Measurements from ENCODE around the gene DHRS11. TPM values are rescaled to one million over a fixed set of nuclear protein-coding genes. Genes with fewer than 3 reads are reported as not detected.

The DHRS11 gene
- total and polyA plus RNA-seq, 2 of the 8 experiments (the other 6 are each of a cell fraction or from before 2014, with no cell fraction given) = 29.5 to 63.3 TPM

GRCh38 chr17:36632916-36633771 lies 41.5 kb downstream of the DHRS11 start:
- Histone ChIP-seq H3K56ac (replicated peaks; ENCODE audit: insufficient read length, low read depth, low read length) (no peak overlapping the region), H3K27ac (ENCODE audit: low read depth, low read length) (no peak overlapping the region), H2AK5ac (ENCODE audit: low read depth, low read length) (no peak overlapping the region), H3K9ac (replicated peaks in 1 of 4; ENCODE audit: extremely low read depth in 1 of 4, low read depth in 3 of 4, low read length in 3 of 4) (no peak overlapping the region), H3K18ac (ENCODE audit: extremely low read depth, low read length) (peak overlapping the region; percentile 41; the same call in 1 of the 2 replicates), H4K91ac (replicated peaks; ENCODE audit: insufficient read length, low read length) (no peak overlapping the region), H2BK20ac (ENCODE audit: low read length) (0 out of 2 replicates have a peak overlapping the region, but pooled peaks have one; percentile 76), H3K79me1 (ENCODE audit: low read depth, low read length) (no peaks in the 10 kb centered on the region), H3K9me3 (ENCODE audit: insufficient read depth in 2 of 2, low read depth in 1 of 2, low read length in 1 of 2) (no peaks in the 10 kb centered on the region), H3K4me1 (replicated peaks in 1 of 4; ENCODE audit: control insufficient read depth in 3 of 4, insufficient read depth in 4 of 4, low read length in 3 of 4) (peaks cover 2 to 22% (median 8%) of the 10 kb centered on the region in 4 experiments; a peak in 6 of 7 replicates), H3K27me3 (replicated peaks in 1 of 4; ENCODE audit: control insufficient read depth in 3 of 4, extremely low read depth in 1 of 4, insufficient read depth in 3 of 4, low read length in 3 of 4) (no peaks in the 10 kb centered on the region; a peak in 3 of 7 replicates), H3K23ac (ENCODE audit: insufficient read length) (no peak overlapping the region), H3K4me3 (ENCODE audit: extremely low read depth in 1 of 4, insufficient read depth in 2 of 4, low read depth in 3 of 4, low read length in 4 of 4) (peak overlapping the region in 3 of 4 experiments; percentile 21 to 51 (median 32); a peak in 5 of 8 replicates), H2AFZ (ENCODE audit: low read length) (no peak overlapping the region), H2BK15ac (ENCODE audit: low read length) (peak overlapping the region; percentile 36; the same call in 1 of the 2 replicates), H4K20me1 (replicated peaks in 1 of 2; ENCODE audit: control insufficient read depth in 1 of 2, insufficient read depth in 2 of 2, low read length in 2 of 2) (peaks cover 0 to 2% of the 10 kb centered on the region in 2 experiments), H4K8ac (ENCODE audit: extremely low read depth, insufficient read depth, low read length) (no peak overlapping the region), H3K79me2 (ENCODE audit: control insufficient read depth in 1 of 2, insufficient read depth in 2 of 2, low read length in 2 of 2) (no peaks in the 10 kb centered on the region), H3K23me2 (ENCODE audit: low read depth, low read length) (no peaks in the 10 kb centered on the region; the same call in 1 of the 2 replicates), H3K4ac (replicated peaks; ENCODE audit: insufficient read length, low read depth, low read length) (no peak overlapping the region), H3K36me3 (ENCODE audit: control insufficient read depth in 2 of 4, insufficient read depth in 4 of 4, low read length in 3 of 4) (no peaks in the 10 kb centered on the region), H4K5ac (ENCODE audit: insufficient read length, low read depth, low read length) (no peak overlapping the region), H3K14ac (ENCODE audit: insufficient read length) (no peak overlapping the region), H2BK12ac (ENCODE audit: low read depth, low read length) (peak overlapping the region; percentile 86; the same call in 1 of the 2 replicates), H3K4me2 (ENCODE audit: insufficient read depth in 1 of 2, low read depth in 2 of 2, low read length in 2 of 2) (peak overlapping the region; percentile 67 to 69), H2BK5ac (ENCODE audit: low read depth, low read length) (peak overlapping the region; percentile 49; the same call in 1 of the 2 replicates), H2BK120ac (replicated peaks; ENCODE audit: low read depth, low read length) (no peak overlapping the region)
- 17% methylated on average over 18 of the region's 18 CpGs; no CpG with 5 or more reads in 1 of the 2 experiments for whole genome bisulfite sequencing, 2 experiments (ENCODE audit: extremely low coverage in 1 of 2, insufficient coverage in 1 of 2, insufficient read length in 1 of 2, insufficient replicate concordance in 2 of 2, low coverage in 1 of 2, low lambda C conversion rate in 2 of 2, missing lambda C conversion rate in 1 of 2)
- DNase-seq (ENCODE audit: low read depth in 1 of 2, low spot score in 2 of 2) (no peak), FAIRE-seq (no peak)
- CTCF ChIA-PET (ENCODE audit: partially characterized antibody) = interaction anchor here (0.7 to 9.5 kb wide), 10 partner anchors 10 to 413 kb away, joined by 3 to 86 read pairs (median 4); partner anchors contain the start of gene MRM1
- POLR2A ChIA-PET (ENCODE audit: partially characterized antibody) = interaction anchor here (0.6 to 1.3 kb wide), 2 partner anchors 10 to 1753 kb away, joined by 3 read pairs; no protein-coding TSS in a partner anchor
- TF ChIP-seq NRF1 (IDR thresholded peaks at IDR 0.05; ENCODE audit: low read depth, low read length) (no peak), SP1 (IDR thresholded peaks at IDR 0.05; ENCODE audit: low read depth, low read length) (0 out of 2 replicates have a peak, but pooled peaks have one; percentile 19), SP4 (IDR thresholded peaks at IDR 0.05; ENCODE audit: low read length) (no peak), ASH2L (IDR thresholded peaks at IDR 0.05; ENCODE audit: low read length) (peak; percentile 43), CHD1 (IDR thresholded peaks at IDR 0.05; ENCODE audit: low read depth, low read length) (no peak), SP2 (IDR thresholded peaks at IDR 0.05; ENCODE audit: low read length) (no peak), POU5F1 (IDR thresholded peaks at IDR 0.05; ENCODE audit: low read depth, low read length) (no peak), RFX5 (IDR thresholded peaks at IDR 0.05; ENCODE audit: borderline replicate concordance, low read depth, low read length) (no peak), EGR1 (IDR thresholded peaks at IDR 0.05; ENCODE audit: borderline replicate concordance, low read depth, low read length) (0 out of 2 replicates have a peak, but pooled peaks have one; percentile 38), TEAD4 (IDR thresholded peaks at IDR 0.05; ENCODE audit: low read depth, low read length) (peak; percentile 69; the same call in 1 of the 2 replicates), SIX5 (IDR thresholded peaks at IDR 0.05; ENCODE audit: low read depth, low read length) (no peak), SRF (IDR thresholded peaks at IDR 0.05; ENCODE audit: low read depth, low read length) (no peak)
